Omental fat pad (tissue), 4 donors: ENCODE data around the gene OTP. TPM values are rescaled to one million over a fixed set of nuclear protein-coding genes. Genes with fewer than 3 reads are reported as not detected.

Experiments used
- ATAC-seq: fragments of 150-250 bp; one replicate; pipeline ENCODE4 v1.9.1; 2016; ENCODE audit warnings: mild to moderate bottlenecking, moderate library complexity; ENCODE audit not compliant: low FRiP score
- DNase-seq: peaks from one replicate; pipeline ENCODE4 v3.0.0-alpha.2; 2019; ENCODE audit warnings: low spot score
- CTCF ChIP-seq, 3 donors: fragments of 450-650 bp; IDR thresholded peaks; one replicate each; pipeline ENCODE4 v1.5.1; 2016 to 2017; ENCODE audit warnings: antibody characterized with exemption in 3 of 3, mild to moderate bottlenecking in 3 of 3, moderate library complexity in 2 of 3
- total RNA-seq, 4 donors: library from RNA; depleted of rRNA; stranded (reverse); fragments of >200 nt; gene quantifications; one replicate each; pipeline ENCODE4 v1.1.0, GENCODE V29; 2016

Gene OTP
- total RNA-seq, 4 donors from 2014 or later: not detected

GRCh38 chr5:77640589-77641396 lies 2.3 kb upstream of the OTP start:
- no peak for ATAC-seq
- no peak for TF ChIP-seq CTCF (IDR thresholded peaks at IDR 0.05)
- DNase-seq: no peak

GRCh38 chr5:77638763-77639671 lies 504 bp upstream of the OTP start:
- TF ChIP-seq CTCF (IDR thresholded peaks at IDR 0.05): no peak
- DNase-seq (no peak), ATAC-seq (no peak)

- ATAC-seq (no peak), DNase-seq (no peak)
- TF ChIP-seq CTCF (IDR thresholded peaks at IDR 0.05): no peak
These were observed 1.1 kb downstream of the OTP start for GRCh38 chr5:77637170-77637997.

GRCh38 chr5:77636641-77637169 lies 1.8 kb downstream of the OTP start:
- ATAC-seq: no peak
- no peak for TF ChIP-seq CTCF (IDR thresholded peaks at IDR 0.05)
- DNase-seq: no peak

- ATAC-seq: no peak
- DNase-seq: no peak
- TF ChIP-seq CTCF (IDR thresholded peaks at IDR 0.05): no peak
These were observed 2.4 kb downstream of the OTP start for GRCh38 chr5:77635917-77636640.
